NOMO-1 treated with DMSO at 0.1 percent for 48 hours (cell line): ENCODE results near the gene HIVEP2.

ENCODE experiments used
- DNase-seq: peaks from one replicate; lab custom pipeline; 2025; ENCODE audit not compliant: unreplicated experiment; lab: John Stamatoyannopoulos, UW

The HIVEP2 gene

GRCh38 chr6:142918339-142919042 is 26.5 kb downstream of the HIVEP2 start:
- DNase-seq, result no peak

- no peak for DNase-seq
Measured at GRCh38 chr6:142916881-142917280, 28.1 kb downstream of the HIVEP2 start.

GRCh38 chr6:142914937-142915697 is 29.9 kb downstream of the HIVEP2 start:
- no peak for DNase-seq

- no peak for DNase-seq
Measured at GRCh38 chr6:142914369-142914768, 30.6 kb downstream of the HIVEP2 start.

- peak; percentile 94 for DNase-seq
Measured at GRCh38 chr6:142913511-142914047, 31.4 kb downstream of the HIVEP2 start.

- DNase-seq, result peak; percentile 76
Measured at GRCh38 chr6:142913036-142913510, 31.9 kb downstream of the HIVEP2 start.

- no peak for DNase-seq
Measured at GRCh38 chr6:142912125-142912524, 32.9 kb downstream of the HIVEP2 start.

GRCh38 chr6:142911430-142911829 is 33.5 kb downstream of the HIVEP2 start:
- DNase-seq, result no peak

- no peak for DNase-seq
Measured at GRCh38 chr6:142909686-142910085, 35.3 kb downstream of the HIVEP2 start.

GRCh38 chr6:142908235-142908634 is 36.7 kb downstream of the HIVEP2 start:
- no peak for DNase-seq

- no peak for DNase-seq
Measured at GRCh38 chr6:142907544-142907943, 37.4 kb downstream of the HIVEP2 start.

- no peak for DNase-seq
Measured at GRCh38 chr6:142906945-142907470, 38.0 kb downstream of the HIVEP2 start.

- DNase-seq, result no peak
Measured at GRCh38 chr6:142903812-142904211, 41.2 kb downstream of the HIVEP2 start.

- DNase-seq, result peak; percentile 40
Measured at GRCh38 chr6:142902636-142903053, 42.3 kb downstream of the HIVEP2 start.

- DNase-seq, result no peak
Measured at GRCh38 chr6:142901611-142902010, 43.4 kb downstream of the HIVEP2 start.

- no peak for DNase-seq
Measured at GRCh38 chr6:142900227-142900971, 44.6 kb downstream of the HIVEP2 start.

- no peak for DNase-seq
Measured at GRCh38 chr6:142898927-142899895, 45.8 kb downstream of the HIVEP2 start.

GRCh38 chr6:142897659-142898058 is 47.3 kb downstream of the HIVEP2 start:
- DNase-seq, result no peak

- no peak for DNase-seq
Measured at GRCh38 chr6:142896732-142897131, 48.2 kb downstream of the HIVEP2 start.

- no peak for DNase-seq
Measured at GRCh38 chr6:142893088-142893487, 51.9 kb downstream of the HIVEP2 start.
